ENCODE results near the gene ZBTB40. TPM values are rescaled to one million over a fixed set of nuclear protein-coding genes. Genes with fewer than 3 reads are reported as not detected.

ZBTB40 gene
- total and polyA plus RNA-seq, 9 of the 15 experiments (the other 6 are each of a cell fraction or from before 2014, with no cell fraction given) = 2.6 to 26.0 (median 18.8) TPM

- BruUV-seq (replicated peaks) = no TSS peak
- Histone ChIP-seq H3K4me2 (ENCODE audit: insufficient read depth, low read length) (no peak overlapping the region), H4K20me1 (replicated peaks; ENCODE audit: control insufficient read depth, insufficient read depth, low read length) (no peaks in the 10 kb centered on the region), H3K27me3 (ENCODE audit: control insufficient read depth in 2 of 2, insufficient read depth in 2 of 2, low read length in 2 of 2) (no peaks in the 10 kb centered on the region), H3K79me2 (ENCODE audit: control insufficient read depth, insufficient read depth, low read length) (no peaks in the 10 kb centered on the region), H3K4me3 (no peak overlapping the region), H3K9me1 (ENCODE audit: control insufficient read depth, insufficient read depth, low read length) (no peaks in the 10 kb centered on the region), H3K36me3 (ENCODE audit: control insufficient read depth, insufficient read depth, low read length) (peaks cover 33% of the 10 kb centered on the region), H3K9ac (ENCODE audit: insufficient read depth in 1 of 2, low read depth in 2 of 2, low read length in 2 of 2) (no peak overlapping the region), H2AFZ (ENCODE audit: low read depth, low read length) (no peak overlapping the region), H3K9me3 (replicated peaks; ENCODE audit: control insufficient read depth, insufficient read depth, low read depth, low read length) (no peaks in the 10 kb centered on the region), H3K4me1 (replicated peaks in 1 of 2; ENCODE audit: control insufficient read depth in 2 of 2, insufficient read depth in 2 of 2, low read length in 2 of 2) (no peaks in the 10 kb centered on the region), H3K27ac (ENCODE audit: extremely low read depth, low read depth, low read length) (no peak overlapping the region)
- WGBS (ENCODE audit: insufficient coverage, low coverage, missing lambda C conversion rate) = 93% methylated on average over 7 of the region's 7 CpGs
- ChIA-PET POLR2A (interaction anchor here (0.7 kb wide), 1 partner anchor 226 kb away, joined by 3 read pairs; no protein-coding TSS in a partner anchor), CTCF (ENCODE audit: low intra/inter-chr PET ratio) (no interaction called here)
- intact Hi-C loops (cut with micrococcal nuclease) = no loop called here
- in situ Hi-C loops (cut with MboI) = no loop called here
- no peak for FAIRE-seq
- no peak for ATAC-seq
- DNase-seq (ENCODE audit: extremely low read depth in 1 of 4, low spot score in 3 of 4) = no peak
- TF ChIP-seq POLR3A (IDR thresholded peaks at IDR 0.05; ENCODE audit: borderline replicate concordance, extremely low read depth, insufficient read depth, insufficient read length) (no peak), ZC3H4 (CRISPR knock-in tag; IDR thresholded peaks at IDR 0.05; ENCODE audit: borderline replicate concordance) (no peak), MAX (CRISPR knock-in tag; IDR thresholded peaks at IDR 0.05) (no peak), HDAC3 (IDR thresholded peaks at IDR 0.05; ENCODE audit: borderline replicate concordance, partially characterized antibody) (no peak), ETV1 (tag; conservative IDR thresholded peaks at IDR 0.05; ENCODE audit: low read depth) (no peak), MXD1 (CRISPR knock-in tag; IDR thresholded peaks at IDR 0.05; ENCODE audit: borderline replicate concordance, poor library complexity, severe bottlenecking) (no peak), TRIM24 (IDR thresholded peaks at IDR 0.05) (no peak), RCOR1 (IDR thresholded peaks at IDR 0.05; ENCODE audit: borderline replicate concordance in 1 of 2, low read depth in 2 of 2, low read length in 2 of 2) (no peak), CHD7 (IDR thresholded peaks at IDR 0.05; ENCODE audit: low read depth, low read length) (no peak), SUPT5H (IDR thresholded peaks at IDR 0.05) (no peak)
These were observed 45.0 kb downstream of the ZBTB40 start for GRCh38 chr1:22496536-22497160.

Data from K562 (cell line).